Keratinocyte (primary cell): ENCODE results near the gene CDIP1. TPM values are rescaled to one million over a fixed set of nuclear protein-coding genes. Genes with fewer than 3 reads are reported as not detected.

Experiments used
- DNase-seq: peaks from one replicate; pipeline ENCODE4 v3.0.0-alpha.2; 2011; ENCODE audit warnings: low read depth, missing footprints, low spot score
- FAIRE-seq: peaks from 2 replicates; lab custom pipeline; 2011; peaks lifted over from hg19 to GRCh38; lab: Jason Lieb, UNC
- H2AFZ ChIP-seq: 2 replicates; pipeline ENCODE4 v1.6.0; 2012; ENCODE audit warnings: low read length, control low read depth, inconsistent platforms; ENCODE audit not compliant: control insufficient read depth
- H3K27ac ChIP-seq: 2 replicates; pipeline ENCODE4 v1.5.1; 2011; ENCODE audit warnings: low read length; ENCODE audit not compliant: control insufficient read depth, insufficient read depth
- H3K27me3 ChIP-seq: 3 replicates; pipeline ENCODE4 v1.6.0; 2011; ENCODE audit warnings: low read length; ENCODE audit not compliant: control insufficient read depth, insufficient read depth; ENCODE audit errors: extremely low read depth
- H3K36me3 ChIP-seq, 2 experiments: 2 replicates in 1 of 2; 3 replicates in 1 of 2; pipeline ENCODE4 v1.5.1; 2011; ENCODE audit warnings: low read length in 2 of 2, mild to moderate bottlenecking in 1 of 2; ENCODE audit not compliant: control insufficient read depth in 2 of 2, insufficient read depth in 2 of 2; ENCODE audit errors: extremely low read depth in 1 of 2
- H3K4me1 ChIP-seq: 3 replicates; pipeline ENCODE4 v1.5.1; 2011; ENCODE audit warnings: low read length; ENCODE audit not compliant: control insufficient read depth, insufficient read depth; ENCODE audit errors: extremely low read depth
- H3K4me2 ChIP-seq: 3 replicates; pipeline ENCODE4 v1.6.0; 2011; ENCODE audit warnings: low read depth, low read length; ENCODE audit not compliant: control insufficient read depth, insufficient read depth; ENCODE audit errors: extremely low read depth
- H3K4me3 ChIP-seq, 3 experiments: fragments of 200-600 bp in 1 of 3; sonication (generic) in 1 of 3; 2 replicates in 2 of 3; 3 replicates in 1 of 3; pipeline ENCODE4 v1.5.1; 2011 to 2016; ENCODE audit warnings: low read length in 3 of 3, mild to moderate bottlenecking in 3 of 3, control low read depth in 2 of 3, inconsistent platforms in 1 of 3, low read depth in 1 of 3, mixed read lengths in 1 of 3, mixed run types in 1 of 3, moderate library complexity in 1 of 3; ENCODE audit not compliant: control insufficient read depth in 2 of 3, insufficient read depth in 2 of 3; ENCODE audit errors: extremely low read depth in 1 of 3
- H3K79me2 ChIP-seq: 2 replicates; pipeline ENCODE4 v1.6.0; 2012; ENCODE audit warnings: low read length; ENCODE audit not compliant: control insufficient read depth, insufficient read depth
- H3K9ac ChIP-seq: 3 replicates; pipeline ENCODE4 v1.6.0; 2011; ENCODE audit warnings: low read length; ENCODE audit not compliant: control insufficient read depth, insufficient read depth; ENCODE audit errors: extremely low read depth
- H3K9me1 ChIP-seq: 3 replicates; pipeline ENCODE4 v1.6.0; 2011; ENCODE audit warnings: low read length; ENCODE audit not compliant: control insufficient read depth, insufficient read depth; ENCODE audit errors: extremely low read depth
- H3K9me3 ChIP-seq: 2 replicates; pipeline ENCODE4 v1.5.1; 2012; ENCODE audit warnings: low read depth, low read length; ENCODE audit not compliant: control insufficient read depth
- H4K20me1 ChIP-seq: 3 replicates; pipeline ENCODE4 v1.6.0; 2011; ENCODE audit warnings: low read length; ENCODE audit not compliant: control insufficient read depth, insufficient read depth; ENCODE audit errors: extremely low read depth
- CTCF ChIP-seq, 3 experiments: IDR thresholded peaks in 1 of 3; conservative IDR thresholded peaks in 1 of 3; optimal IDR thresholded peaks in 1 of 3; 2 replicates in 2 of 3; 3 replicates in 1 of 3; pipeline versions ENCODE3 to v1.5.1; 2011; ENCODE audit warnings: low read length in 3 of 3, mild to moderate bottlenecking in 3 of 3, moderate library complexity in 2 of 3, control low read depth in 1 of 3, inconsistent platforms in 1 of 3; ENCODE audit not compliant: insufficient read depth in 2 of 3; ENCODE audit errors: extremely low read depth in 1 of 3
- EZH2 ChIP-seq: IDR thresholded peaks from one replicate; pipeline ENCODE4 v1.6.1; 2012; ENCODE audit warnings: inconsistent platforms, mild to moderate bottlenecking, low read length, moderate library complexity
- dilution Hi-C: fragments of 300-500 bp; cut with MboI; formaldehyde crosslinking; loops from one replicate; pipeline ENCODE4 v1.7.0; 2020; ENCODE audit warnings: low sequenced_read_pairs; ENCODE audit not compliant: extremely low pct_ligation_motif_present
- polyA plus RNA-seq, 5 experiments: library from polyadenylated mRNA; depleted of rRNA in 3 of 5; stranded (reverse) in 3 of 5; stranded (forward) in 1 of 5; unstranded in 1 of 5; fragments of >200 nt; gene quantifications; 1 replicate in 1 of 5; 2 replicates in 3 of 5; 3 replicates in 1 of 5; pipeline versions ENCODE4 v1.2.1 to v1.2.3, GENCODE V29; 2011 to 2012; ENCODE audit warnings: missing spikeins in 2 of 5, low read depth in 1 of 5, low replicate concordance in 1 of 5

CDIP1 gene
- polyA plus RNA-seq, 1 donor (not counting 4 experiments of a cell fraction or from before 2014, with no cell fraction given), result 19.8 TPM

DNA sequence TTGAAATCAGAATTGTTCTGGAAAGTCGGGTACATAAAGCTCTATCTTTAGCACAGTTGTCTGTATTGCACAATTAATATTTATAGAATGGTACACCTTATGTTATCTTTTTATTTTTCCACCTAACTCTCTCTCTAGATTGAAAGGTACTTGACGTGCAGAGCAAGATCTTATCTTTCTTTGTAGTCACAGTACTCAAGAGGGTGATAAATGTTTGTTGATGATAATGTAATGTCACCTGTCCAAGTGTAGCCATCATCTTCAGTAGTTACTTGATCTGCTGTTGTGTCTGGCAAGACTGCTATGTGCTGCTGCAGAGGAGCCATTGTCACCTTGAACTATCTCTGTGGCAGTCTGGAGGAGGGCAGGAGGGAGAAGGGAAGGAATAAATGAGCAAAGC lies 57.0 kb downstream of the CDIP1 start:
- H3K4me2 ChIP-seq, result no peak overlapping the region
- no peaks in the 10 kb centered on the region for H3K27me3 ChIP-seq
- peaks cover 7 to 16% of the 10 kb centered on the region in 2 experiments for H3K36me3 ChIP-seq
- H3K79me2 ChIP-seq, result peaks cover 90% of the 10 kb centered on the region
- TF ChIP-seq CTCF (optimal IDR thresholded peaks at IDR 0.05 in 1 of 3, IDR thresholded peaks at IDR 0.05 in 1 of 3, conservative IDR thresholded peaks at IDR 0.05 in 1 of 3; ENCODE audit: extremely low read depth in 1 of 3, insufficient read depth in 2 of 3, low read length in 3 of 3) (no peak), EZH2 (no peak)
- no peaks in the 10 kb centered on the region for H4K20me1 ChIP-seq
- FAIRE-seq (no peak), DNase-seq (no peak)
- H2AFZ ChIP-seq, result no peak overlapping the region
- H3K9me3 ChIP-seq, result no peaks in the 10 kb centered on the region
- H3K27ac ChIP-seq, result no peak overlapping the region
- H3K9ac ChIP-seq, result no peak overlapping the region
- H3K9me1 ChIP-seq, result no peaks in the 10 kb centered on the region
- peaks cover 35% of the 10 kb centered on the region for H3K4me1 ChIP-seq
- no peak overlapping the region for H3K4me3 ChIP-seq
- dilution Hi-C loops, result no loop called here

DNA sequence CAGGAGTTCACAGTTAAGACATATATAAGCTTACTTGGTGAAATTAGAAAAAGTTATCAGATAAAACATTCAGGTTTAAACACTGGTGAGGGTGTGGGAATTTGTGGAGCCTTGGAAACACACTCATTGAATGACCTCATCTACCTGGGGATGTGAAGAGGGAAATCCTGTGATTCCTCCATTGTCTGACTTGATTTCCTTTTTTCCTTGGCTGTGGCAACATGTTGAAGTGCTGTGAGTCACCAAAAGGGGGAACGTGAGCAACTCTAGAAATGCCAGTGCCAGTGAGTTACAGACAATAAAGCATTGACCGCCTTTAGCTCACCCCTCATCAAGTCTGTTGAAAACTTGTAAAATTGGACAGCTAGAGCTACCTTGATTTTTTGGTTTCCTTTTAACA lies 60.6 kb downstream of the CDIP1 start:
- no peaks in the 10 kb centered on the region for H3K9me1 ChIP-seq
- H2AFZ ChIP-seq, result no peak overlapping the region
- DNase-seq, result no peak
- H3K27me3 ChIP-seq, result no peaks in the 10 kb centered on the region
- TF ChIP-seq CTCF (optimal IDR thresholded peaks at IDR 0.05 in 1 of 3, IDR thresholded peaks at IDR 0.05 in 1 of 3, conservative IDR thresholded peaks at IDR 0.05 in 1 of 3; ENCODE audit: extremely low read depth in 1 of 3, insufficient read depth in 2 of 3, low read length in 3 of 3) (peak in 1 of 3 experiments; percentile 33), EZH2 (no peak)
- H3K4me2 ChIP-seq, result peak overlapping the region; percentile 76
- peaks cover 77% of the 10 kb centered on the region for H3K79me2 ChIP-seq
- no peaks in the 10 kb centered on the region for H4K20me1 ChIP-seq
- dilution Hi-C loops, result no loop called here
- peak overlapping the region; percentile 89 for H3K9ac ChIP-seq
- H3K9me3 ChIP-seq, result no peaks in the 10 kb centered on the region
- FAIRE-seq, result peak; percentile 80
- H3K4me3 ChIP-seq, result peak overlapping the region; percentile 75 to 97 (median 80)
- peaks cover 0 to 6% of the 10 kb centered on the region in 2 experiments for H3K36me3 ChIP-seq
- peaks cover 52% of the 10 kb centered on the region for H3K4me1 ChIP-seq
- peak overlapping the region; percentile 88 for H3K27ac ChIP-seq
